ENCODE measurements around the gene MINDY2. TPM values are rescaled to one million over a fixed set of nuclear protein-coding genes. Genes with fewer than 3 reads are reported as not detected.
"Not testable (repeated sequence)": the region's sequence is repeated elsewhere in the genome, so short reads cannot be mapped to it uniquely, and the experiment has no call there.

The MINDY2 gene
- total and polyA plus RNA-seq, 5 donors = 10.7 to 40.6 (median 29.5) TPM

GRCh38 chr15:58882243-58882642 lies 111.1 kb downstream of the MINDY2 start:
- ATAC-seq = no peak
- no peak for DNase-seq
- no peaks in the 10 kb centered on the region for H3K9me3 ChIP-seq (ENCODE audit: control insufficient read depth, low read length)
- intact Hi-C loops (cut with DNase I) = no loop called here
- no peak overlapping the region for H3K4me3 ChIP-seq (ENCODE audit: low read length)
- H3K4me1 ChIP-seq (ENCODE audit: control insufficient read depth, insufficient read depth, low read length) = no peaks in the 10 kb centered on the region
- 80% methylated on average over 4 of the region's 4 CpGs for WGBS
- no peaks in the 10 kb centered on the region for H3K27me3 ChIP-seq (ENCODE audit: control insufficient read depth, insufficient read depth)
- H3K27ac ChIP-seq (ENCODE audit: low read length) = peak overlapping the region; percentile 39

- H3K27ac ChIP-seq (ENCODE audit: low read length); H3K4me1 ChIP-seq (ENCODE audit: control insufficient read depth, insufficient read depth, low read length); H3K9me3 ChIP-seq (ENCODE audit: control insufficient read depth, low read length); ATAC-seq; H3K27me3 ChIP-seq (ENCODE audit: control insufficient read depth, insufficient read depth); intact Hi-C loops (cut with DNase I); H3K4me3 ChIP-seq (ENCODE audit: low read length); DNase-seq: not testable (repeated sequence)
- 94% methylated on average over 3 of the region's 3 CpGs for WGBS
Measured at GRCh38 chr15:58883926-58884325, 112.8 kb downstream of the MINDY2 start.

GRCh38 chr15:58886921-58887320 lies 115.8 kb downstream of the MINDY2 start:
- Histone ChIP-seq H3K9me3 (ENCODE audit: control insufficient read depth, low read length) (no peaks in the 10 kb centered on the region), H3K4me3 (ENCODE audit: low read length) (no peak overlapping the region), H3K4me1 (ENCODE audit: control insufficient read depth, insufficient read depth, low read length) (no peaks in the 10 kb centered on the region), H3K27me3 (ENCODE audit: control insufficient read depth, insufficient read depth) (no peaks in the 10 kb centered on the region), H3K27ac (ENCODE audit: low read length) (no peak overlapping the region)
- 94% methylated on average over 12 of the region's 12 CpGs for WGBS
- ATAC-seq = no peak
- intact Hi-C loops (cut with DNase I) = no loop called here
- DNase-seq = no peak

- Histone ChIP-seq H3K4me1 (ENCODE audit: control insufficient read depth, insufficient read depth, low read length) (no peaks in the 10 kb centered on the region), H3K9me3 (ENCODE audit: control insufficient read depth, low read length) (no peaks in the 10 kb centered on the region), H3K4me3 (ENCODE audit: low read length) (no peak overlapping the region), H3K27ac (ENCODE audit: low read length) (no peak overlapping the region), H3K27me3 (ENCODE audit: control insufficient read depth, insufficient read depth) (no peaks in the 10 kb centered on the region)
- WGBS = 84% methylated on average over 7 of the region's 7 CpGs
- intact Hi-C loops (cut with DNase I) = loop anchor here in 1 of 4 donors (2.0 kb wide), 1 partner anchor 39 kb away; no protein-coding TSS in a partner anchor
- DNase-seq = no peak
- no peak for ATAC-seq
Measured at GRCh38 chr15:58889363-58889762, 118.3 kb downstream of the MINDY2 start.

GRCh38 chr15:58898150-58898680 lies 127.1 kb downstream of the MINDY2 start:
- 88% methylated on average over 1 of the region's 1 CpG for WGBS
- no peak for ATAC-seq
- H3K27ac ChIP-seq (ENCODE audit: low read length) = no peak overlapping the region
- H3K9me3 ChIP-seq (ENCODE audit: control insufficient read depth, low read length) = no peaks in the 10 kb centered on the region
- intact Hi-C loops (cut with DNase I) = no loop called here
- no peak for DNase-seq
- H3K4me3 ChIP-seq (ENCODE audit: low read length) = no peak overlapping the region
- H3K27me3 ChIP-seq (ENCODE audit: control insufficient read depth, insufficient read depth) = no peaks in the 10 kb centered on the region
- H3K4me1 ChIP-seq (ENCODE audit: control insufficient read depth, insufficient read depth, low read length) = no peaks in the 10 kb centered on the region

- 86% methylated on average over 3 of the region's 3 CpGs for WGBS
- Histone ChIP-seq H3K27me3 (ENCODE audit: control insufficient read depth, insufficient read depth) (no peaks in the 10 kb centered on the region), H3K9me3 (ENCODE audit: control insufficient read depth, low read length) (no peaks in the 10 kb centered on the region), H3K4me3 (ENCODE audit: low read length) (no peak overlapping the region), H3K27ac (ENCODE audit: low read length) (no peak overlapping the region), H3K4me1 (ENCODE audit: control insufficient read depth, insufficient read depth, low read length) (no peaks in the 10 kb centered on the region)
- no peak for DNase-seq
- no peak for ATAC-seq
- intact Hi-C loops (cut with DNase I) = no loop called here
Measured at GRCh38 chr15:58900631-58901030, 129.5 kb downstream of the MINDY2 start.

GRCh38 chr15:58908550-58909309 lies 137.6 kb downstream of the MINDY2 start:
- H3K27ac ChIP-seq (ENCODE audit: low read length) = no peak overlapping the region
- intact Hi-C loops (cut with DNase I) = no loop called here
- no peaks in the 10 kb centered on the region for H3K27me3 ChIP-seq (ENCODE audit: control insufficient read depth, insufficient read depth)
- H3K4me3 ChIP-seq (ENCODE audit: low read length) = no peak overlapping the region
- 91% methylated on average over 6 of the region's 6 CpGs for WGBS
- H3K4me1 ChIP-seq (ENCODE audit: control insufficient read depth, insufficient read depth, low read length) = no peaks in the 10 kb centered on the region
- ATAC-seq (no peak), DNase-seq (no peak)
- no peaks in the 10 kb centered on the region for H3K9me3 ChIP-seq (ENCODE audit: control insufficient read depth, low read length)

- Histone ChIP-seq H3K4me1 (ENCODE audit: control insufficient read depth, insufficient read depth, low read length) (no peaks in the 10 kb centered on the region), H3K27ac (ENCODE audit: low read length) (no peak overlapping the region), H3K9me3 (ENCODE audit: control insufficient read depth, low read length) (no peaks in the 10 kb centered on the region), H3K27me3 (ENCODE audit: control insufficient read depth, insufficient read depth) (no peaks in the 10 kb centered on the region), H3K4me3 (ENCODE audit: low read length) (no peak overlapping the region)
- ATAC-seq (no peak), DNase-seq (no peak)
- intact Hi-C loops (cut with DNase I) = no loop called here
- 100% methylated on average over 1 of the region's 1 CpG for WGBS
Measured at GRCh38 chr15:58909616-58910015, 138.5 kb downstream of the MINDY2 start.

- no peaks in the 10 kb centered on the region for H3K9me3 ChIP-seq (ENCODE audit: control insufficient read depth, low read length)
- no peaks in the 10 kb centered on the region for H3K27me3 ChIP-seq (ENCODE audit: control insufficient read depth, insufficient read depth)
- no peak overlapping the region for H3K27ac ChIP-seq (ENCODE audit: low read length)
- WGBS = 94% methylated on average over 4 of the region's 4 CpGs
- intact Hi-C loops (cut with DNase I) = no loop called here
- no peaks in the 10 kb centered on the region for H3K4me1 ChIP-seq (ENCODE audit: control insufficient read depth, insufficient read depth, low read length)
- no peak for DNase-seq
- ATAC-seq = no peak
- no peak overlapping the region for H3K4me3 ChIP-seq (ENCODE audit: low read length)
Measured at GRCh38 chr15:58910456-58910855, 139.4 kb downstream of the MINDY2 start.
